K562 (cell line): ENCODE data around the gene TBX3. TPM values are rescaled to one million over a fixed set of nuclear protein-coding genes. Genes with fewer than 3 reads are reported as not detected.

Experiments used
- ATAC-seq: fragments of 200-7000 bp; cut with Tn5 transposase; 3 replicates; pipeline ENCODE4 v1.9.1; 2020; ENCODE audit warnings: moderate library complexity
- BruUV-seq: library from RNA; stranded (reverse); fragments of 400-500 nt; replicated peaks from 2 replicates; lab custom pipeline; 2021; lab: Mats Ljungman, UMichigan
- CTCF ChIA-PET: fragments of 300-600 bp; formaldehyde crosslinking; extraction: SDS; loops from one replicate; lab custom pipeline; 2021; ENCODE audit warnings: low intra/inter-chr PET ratio; lab: Yijun Ruan, JAX
- POLR2A ChIA-PET: fragments of 300-600, 350-650 bp; sonication (Branson Sonifier 250); formaldehyde crosslinking; extraction: SDS; loops from one replicate; lab custom pipeline; 2021; ENCODE audit warnings: antibody characterized with exemption, inconsistent platforms; lab: Yijun Ruan, JAX
- DNase-seq, 4 experiments: peaks; one replicate each; pipeline versions ENCODE4 v3.0.0 to v3.0.0-alpha.2; 2011 to 2018; ENCODE audit warnings: low spot score in 3 of 4, mixed read lengths in 3 of 4; ENCODE audit errors: extremely low read depth in 1 of 4
- FAIRE-seq: peaks from 2 replicates; lab custom pipeline; 2011; peaks lifted over from hg19 to GRCh38; lab: Jason Lieb, UNC
- H2AFZ ChIP-seq: 2 replicates; pipeline ENCODE4 v1.6.0; 2011; ENCODE audit warnings: low read depth, low read length, control low read depth, inconsistent platforms
- H3K27ac ChIP-seq: fragments of 200-600 bp; 3 replicates; pipeline ENCODE4 v1.8.0; 2011; ENCODE audit warnings: low read depth, mild to moderate bottlenecking, control low read depth, inconsistent platforms, low read length, moderate library complexity, mixed read lengths; ENCODE audit errors: extremely low read depth
- H3K27me3 ChIP-seq, 2 experiments: fragments of 300-600 bp in 1 of 2; 2 replicates in 1 of 2; 3 replicates in 1 of 2; pipeline versions ENCODE4 v1.6.0 to v1.8.0; 2011; ENCODE audit warnings: inconsistent platforms in 2 of 2, low read length in 2 of 2, mild to moderate bottlenecking in 1 of 2, mixed read lengths in 1 of 2, moderate library complexity in 1 of 2; ENCODE audit not compliant: control insufficient read depth in 2 of 2, insufficient read depth in 2 of 2
- H3K36me3 ChIP-seq: fragments of 300-600 bp; 3 replicates; pipeline ENCODE4 v1.8.0; 2011; ENCODE audit warnings: mild to moderate bottlenecking, low read length, inconsistent platforms; ENCODE audit not compliant: control insufficient read depth, insufficient read depth
- H3K4me1 ChIP-seq, 2 experiments: fragments of 200-600 bp in 1 of 2; replicated peaks in 1 of 2; 2 replicates in 1 of 2; 3 replicates in 1 of 2; pipeline versions ENCODE4 v1.5.1 to v1.8.0; 2011; ENCODE audit warnings: inconsistent platforms in 2 of 2, low read length in 2 of 2, mild to moderate bottlenecking in 1 of 2, mixed read lengths in 1 of 2, moderate library complexity in 1 of 2; ENCODE audit not compliant: control insufficient read depth in 2 of 2, insufficient read depth in 2 of 2
- H3K4me2 ChIP-seq: 2 replicates; pipeline ENCODE4 v1.6.1; 2011; ENCODE audit warnings: low read length, control low read depth, inconsistent platforms, mixed read lengths; ENCODE audit not compliant: insufficient read depth
- H3K4me3 ChIP-seq: fragments of 200-600 bp; sonication (generic), shearing (Covaris generic); 2 replicates; pipeline ENCODE4 v1.5.1; 2016; ENCODE audit warnings: control low read depth, inconsistent platforms
- H3K79me2 ChIP-seq: fragments of 200-600 bp; 3 replicates; pipeline ENCODE4 v1.8.0; 2011; ENCODE audit warnings: low read length, inconsistent platforms; ENCODE audit not compliant: control insufficient read depth, insufficient read depth
- H3K9ac ChIP-seq, 2 experiments: 2 replicates each; pipeline versions ENCODE4 v1.6.0 to v1.6.1; 2011; ENCODE audit warnings: low read depth in 2 of 2, low read length in 2 of 2, control low read depth in 1 of 2, inconsistent platforms in 1 of 2, mild to moderate bottlenecking in 1 of 2, mixed read lengths in 1 of 2; ENCODE audit not compliant: insufficient read depth in 1 of 2
- H3K9me1 ChIP-seq: one replicate; pipeline ENCODE4 v1.6.0; 2011; ENCODE audit warnings: inconsistent platforms, mild to moderate bottlenecking, low read length, moderate library complexity; ENCODE audit not compliant: control insufficient read depth, insufficient read depth
- H3K9me3 ChIP-seq: replicated peaks from 2 replicates; pipeline ENCODE4 v1.5.1; 2011; ENCODE audit warnings: low read depth, low read length, inconsistent platforms; ENCODE audit not compliant: control insufficient read depth, insufficient read depth
- H4K20me1 ChIP-seq: replicated peaks from 2 replicates; pipeline ENCODE4 v1.6.1; 2011; ENCODE audit warnings: low read length, inconsistent platforms, mixed read lengths; ENCODE audit not compliant: control insufficient read depth, insufficient read depth
- EP300 ChIP-seq: IDR thresholded peaks from 2 replicates; pipeline ENCODE4 v1.6.1; 2012; ENCODE audit warnings: low read length, improper control_type of control experiment
- ERF ChIP-seq: fragments of 450-650 bp; formaldehyde crosslinking; IDR thresholded peaks from 2 replicates; pipeline ENCODE4 v1.4.0; 2020; ENCODE audit warnings: mild to moderate bottlenecking, mixed read lengths
- HBP1 ChIP-seq: fragments of 450-650 bp; formaldehyde crosslinking; IDR thresholded peaks from 2 replicates; pipeline ENCODE4 v1.4.0; 2022; ENCODE audit warnings: missing genetic modification characterization
- POLR2AphosphoS2 ChIP-seq: IDR thresholded peaks from 2 replicates; pipeline ENCODE4 v1.6.1; 2012; ENCODE audit warnings: low read length, improper control_type of control experiment
- WGBS: fragments of 100-300 bp; shearing (Covaris generic); methylation state at CpG from one replicate; pipeline ENCODE4 v1.1.6; 2016; ENCODE audit warnings: low coverage, mixed read lengths; ENCODE audit not compliant: insufficient coverage; ENCODE audit errors: missing lambda C conversion rate; 5-methylcytosine and 5-hydroxymethylcytosine counted together
- in situ Hi-C: fragments of 300-500 bp; cut with MboI; formaldehyde crosslinking; loops from 4 replicates; pipeline ENCODE4 v1.15.0; 2018; ENCODE audit warnings: inconsistent platforms, mixed read lengths
- intact Hi-C: fragments of 100-400 bp; cut with micrococcal nuclease; formaldehyde crosslinking; loops from 2 replicates; pipeline ENCODE4 v1.14.2; 2022
- polyA plus RNA-seq, 8 experiments: library from polyadenylated mRNA; depleted of rRNA in 4 of 8; stranded (reverse) in 5 of 8; unstranded in 3 of 8; fragments of >200 nt; fragmentation: Nextera tagmentation in 2 of 8; fragmentation: Illumina TruSeq in 1 of 8; extraction: Ambion mirVana in 2 of 8; extraction: Trizol in 1 of 8; gene quantifications; 2 replicates each; pipeline versions ENCODE4 v1.2.1 to v1.2.3, GENCODE V29; 2011 to 2014; ENCODE audit warnings: inconsistent platforms in 1 of 8, missing spikeins in 1 of 8
- total RNA-seq, 7 experiments: library from RNA; depleted of rRNA in 6 of 7; stranded (reverse); fragments of >200 nt in 6 of 7; fragmentation: Illumina TruSeq in 2 of 7; extraction: Trizol in 2 of 7; gene quantifications; 2 replicates each; pipeline versions ENCODE4 v1.2.1 to v1.2.3, GENCODE V29; 2011 to 2021; ENCODE audit warnings: low replicate concordance in 1 of 7
- TF ChIP-seq, protein P1 (sequence below): fragments of 450-650 bp; IDR thresholded peaks from 2 replicates; pipeline ENCODE4 v1.6.1; 2016; ENCODE audit warnings: mild to moderate bottlenecking, moderate library complexity

The TBX3 gene
- total and polyA plus RNA-seq, 9 of the 15 experiments (the other 6 are each of a cell fraction or from before 2014, with no cell fraction given) = 0.03 to 0.60 (median 0.19) TPM

DNA sequence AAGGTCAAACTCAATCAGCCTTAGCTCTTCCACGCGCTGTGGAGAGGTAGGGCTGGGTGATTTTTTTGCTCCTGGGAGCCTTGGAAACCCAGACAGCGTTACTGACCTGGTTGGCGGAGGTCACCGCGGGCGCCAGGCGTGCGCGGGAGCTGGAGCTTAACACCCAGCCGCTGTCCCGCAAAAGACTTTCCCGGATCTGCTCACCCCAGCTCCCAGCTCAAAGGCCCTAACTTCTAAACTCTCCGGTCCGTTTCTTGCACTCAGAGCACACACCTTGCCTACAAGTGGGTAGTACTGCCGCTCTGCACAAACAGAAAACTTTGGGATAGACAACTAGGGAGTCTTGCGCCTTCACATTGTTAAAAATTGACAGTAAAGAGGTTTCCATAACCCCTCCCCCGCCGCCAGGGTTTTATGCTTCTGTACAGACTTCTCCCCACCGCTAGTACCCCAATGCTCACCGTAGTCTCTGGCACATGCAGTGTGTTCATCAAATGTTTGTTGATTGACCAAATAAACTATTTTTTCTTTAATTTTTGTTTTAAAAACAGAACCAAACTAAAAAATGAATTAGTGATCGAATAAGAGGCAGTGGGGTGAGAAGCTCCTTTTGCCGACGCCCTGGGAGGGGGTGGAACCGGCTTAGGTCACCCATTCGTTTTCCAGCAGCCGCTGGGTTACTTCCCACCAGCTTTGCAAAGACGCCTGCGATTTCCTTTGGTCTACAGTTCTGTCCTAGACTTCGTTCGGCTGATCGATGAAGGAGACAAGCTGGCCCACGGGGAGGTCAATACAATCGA, 12.7 kb upstream of the TBX3 start (continued):
- TF ChIP-seq ERF (no peak), EP300 (no peak), POLR2AphosphoS2 (no peak), HBP1 (CRISPR knock-in tag) (no peak)

DNA sequence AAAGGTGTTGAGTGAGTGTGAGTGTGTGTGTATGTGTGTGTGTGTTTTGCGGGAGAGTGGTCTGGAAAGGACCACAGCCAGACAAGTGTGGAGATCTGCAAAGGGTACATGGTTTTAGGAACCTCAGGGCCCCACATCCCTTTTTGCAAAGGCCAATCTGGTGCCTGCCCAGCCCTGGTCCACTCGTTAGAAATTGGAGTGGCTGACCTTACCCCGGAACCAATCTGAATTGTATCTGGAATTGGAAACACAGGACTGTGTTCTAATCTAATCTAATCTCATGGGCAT, 11.3 kb upstream of the TBX3 start:
- H3K9me3 ChIP-seq = no peaks in the 10 kb centered on the region
- H3K9me1 ChIP-seq = no peaks in the 10 kb centered on the region
- H3K4me3 ChIP-seq = no peak overlapping the region
- intact Hi-C loops (no loop called here), in situ Hi-C loops (no loop called here)
- H3K27ac ChIP-seq = no peak overlapping the region
- no TSS peak for BruUV-seq
- no peak overlapping the region for H3K4me2 ChIP-seq
- H3K27me3 ChIP-seq = peaks cover 36 to 78% of the 10 kb centered on the region in 2 experiments; a peak in 3 of 5 replicates
- H3K4me1 ChIP-seq = no peaks in the 10 kb centered on the region; a peak in 1 of 5 replicates
- CTCF ChIA-PET = no interaction called here
- ATAC-seq (no peak), DNase-seq (no peak), FAIRE-seq (no peak)
- H2AFZ ChIP-seq = no peak overlapping the region
- no peaks in the 10 kb centered on the region for H3K36me3 ChIP-seq
- POLR2A ChIA-PET = no interaction called here
- H3K79me2 ChIP-seq = no peaks in the 10 kb centered on the region
- H3K9ac ChIP-seq = no peak overlapping the region
- H4K20me1 ChIP-seq = 0 out of 2 replicates have a peak, but pooled peaks cover 3% of the 10 kb centered on the region
- WGBS = 0% methylated on average over 3 of the region's 3 CpGs
- TF ChIP-seq, protein P1, sequence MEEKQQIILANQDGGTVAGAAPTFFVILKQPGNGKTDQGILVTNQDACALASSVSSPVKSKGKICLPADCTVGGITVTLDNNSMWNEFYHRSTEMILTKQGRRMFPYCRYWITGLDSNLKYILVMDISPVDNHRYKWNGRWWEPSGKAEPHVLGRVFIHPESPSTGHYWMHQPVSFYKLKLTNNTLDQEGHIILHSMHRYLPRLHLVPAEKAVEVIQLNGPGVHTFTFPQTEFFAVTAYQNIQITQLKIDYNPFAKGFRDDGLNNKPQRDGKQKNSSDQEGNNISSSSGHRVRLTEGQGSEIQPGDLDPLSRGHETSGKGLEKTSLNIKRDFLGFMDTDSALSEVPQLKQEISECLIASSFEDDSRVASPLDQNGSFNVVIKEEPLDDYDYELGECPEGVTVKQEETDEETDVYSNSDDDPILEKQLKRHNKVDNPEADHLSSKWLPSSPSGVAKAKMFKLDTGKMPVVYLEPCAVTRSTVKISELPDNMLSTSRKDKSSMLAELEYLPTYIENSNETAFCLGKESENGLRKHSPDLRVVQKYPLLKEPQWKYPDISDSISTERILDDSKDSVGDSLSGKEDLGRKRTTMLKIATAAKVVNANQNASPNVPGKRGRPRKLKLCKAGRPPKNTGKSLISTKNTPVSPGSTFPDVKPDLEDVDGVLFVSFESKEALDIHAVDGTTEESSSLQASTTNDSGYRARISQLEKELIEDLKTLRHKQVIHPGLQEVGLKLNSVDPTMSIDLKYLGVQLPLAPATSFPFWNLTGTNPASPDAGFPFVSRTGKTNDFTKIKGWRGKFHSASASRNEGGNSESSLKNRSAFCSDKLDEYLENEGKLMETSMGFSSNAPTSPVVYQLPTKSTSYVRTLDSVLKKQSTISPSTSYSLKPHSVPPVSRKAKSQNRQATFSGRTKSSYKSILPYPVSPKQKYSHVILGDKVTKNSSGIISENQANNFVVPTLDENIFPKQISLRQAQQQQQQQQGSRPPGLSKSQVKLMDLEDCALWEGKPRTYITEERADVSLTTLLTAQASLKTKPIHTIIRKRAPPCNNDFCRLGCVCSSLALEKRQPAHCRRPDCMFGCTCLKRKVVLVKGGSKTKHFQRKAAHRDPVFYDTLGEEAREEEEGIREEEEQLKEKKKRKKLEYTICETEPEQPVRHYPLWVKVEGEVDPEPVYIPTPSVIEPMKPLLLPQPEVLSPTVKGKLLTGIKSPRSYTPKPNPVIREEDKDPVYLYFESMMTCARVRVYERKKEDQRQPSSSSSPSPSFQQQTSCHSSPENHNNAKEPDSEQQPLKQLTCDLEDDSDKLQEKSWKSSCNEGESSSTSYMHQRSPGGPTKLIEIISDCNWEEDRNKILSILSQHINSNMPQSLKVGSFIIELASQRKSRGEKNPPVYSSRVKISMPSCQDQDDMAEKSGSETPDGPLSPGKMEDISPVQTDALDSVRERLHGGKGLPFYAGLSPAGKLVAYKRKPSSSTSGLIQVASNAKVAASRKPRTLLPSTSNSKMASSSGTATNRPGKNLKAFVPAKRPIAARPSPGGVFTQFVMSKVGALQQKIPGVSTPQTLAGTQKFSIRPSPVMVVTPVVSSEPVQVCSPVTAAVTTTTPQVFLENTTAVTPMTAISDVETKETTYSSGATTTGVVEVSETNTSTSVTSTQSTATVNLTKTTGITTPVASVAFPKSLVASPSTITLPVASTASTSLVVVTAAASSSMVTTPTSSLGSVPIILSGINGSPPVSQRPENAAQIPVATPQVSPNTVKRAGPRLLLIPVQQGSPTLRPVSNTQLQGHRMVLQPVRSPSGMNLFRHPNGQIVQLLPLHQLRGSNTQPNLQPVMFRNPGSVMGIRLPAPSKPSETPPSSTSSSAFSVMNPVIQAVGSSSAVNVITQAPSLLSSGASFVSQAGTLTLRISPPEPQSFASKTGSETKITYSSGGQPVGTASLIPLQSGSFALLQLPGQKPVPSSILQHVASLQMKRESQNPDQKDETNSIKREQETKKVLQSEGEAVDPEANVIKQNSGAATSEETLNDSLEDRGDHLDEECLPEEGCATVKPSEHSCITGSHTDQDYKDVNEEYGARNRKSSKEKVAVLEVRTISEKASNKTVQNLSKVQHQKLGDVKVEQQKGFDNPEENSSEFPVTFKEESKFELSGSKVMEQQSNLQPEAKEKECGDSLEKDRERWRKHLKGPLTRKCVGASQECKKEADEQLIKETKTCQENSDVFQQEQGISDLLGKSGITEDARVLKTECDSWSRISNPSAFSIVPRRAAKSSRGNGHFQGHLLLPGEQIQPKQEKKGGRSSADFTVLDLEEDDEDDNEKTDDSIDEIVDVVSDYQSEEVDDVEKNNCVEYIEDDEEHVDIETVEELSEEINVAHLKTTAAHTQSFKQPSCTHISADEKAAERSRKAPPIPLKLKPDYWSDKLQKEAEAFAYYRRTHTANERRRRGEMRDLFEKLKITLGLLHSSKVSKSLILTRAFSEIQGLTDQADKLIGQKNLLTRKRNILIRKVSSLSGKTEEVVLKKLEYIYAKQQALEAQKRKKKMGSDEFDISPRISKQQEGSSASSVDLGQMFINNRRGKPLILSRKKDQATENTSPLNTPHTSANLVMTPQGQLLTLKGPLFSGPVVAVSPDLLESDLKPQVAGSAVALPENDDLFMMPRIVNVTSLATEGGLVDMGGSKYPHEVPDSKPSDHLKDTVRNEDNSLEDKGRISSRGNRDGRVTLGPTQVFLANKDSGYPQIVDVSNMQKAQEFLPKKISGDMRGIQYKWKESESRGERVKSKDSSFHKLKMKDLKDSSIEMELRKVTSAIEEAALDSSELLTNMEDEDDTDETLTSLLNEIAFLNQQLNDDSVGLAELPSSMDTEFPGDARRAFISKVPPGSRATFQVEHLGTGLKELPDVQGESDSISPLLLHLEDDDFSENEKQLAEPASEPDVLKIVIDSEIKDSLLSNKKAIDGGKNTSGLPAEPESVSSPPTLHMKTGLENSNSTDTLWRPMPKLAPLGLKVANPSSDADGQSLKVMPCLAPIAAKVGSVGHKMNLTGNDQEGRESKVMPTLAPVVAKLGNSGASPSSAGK = no peak
